NCI-H2029 treated with DMSO at 0.1 percent for 48 hours (cell line): ENCODE measurements around the gene PRDM16.

Experiments used
- DNase-seq: peaks from one replicate; lab custom pipeline; 2025; lab: John Stamatoyannopoulos, UW

Gene PRDM16

DNA sequence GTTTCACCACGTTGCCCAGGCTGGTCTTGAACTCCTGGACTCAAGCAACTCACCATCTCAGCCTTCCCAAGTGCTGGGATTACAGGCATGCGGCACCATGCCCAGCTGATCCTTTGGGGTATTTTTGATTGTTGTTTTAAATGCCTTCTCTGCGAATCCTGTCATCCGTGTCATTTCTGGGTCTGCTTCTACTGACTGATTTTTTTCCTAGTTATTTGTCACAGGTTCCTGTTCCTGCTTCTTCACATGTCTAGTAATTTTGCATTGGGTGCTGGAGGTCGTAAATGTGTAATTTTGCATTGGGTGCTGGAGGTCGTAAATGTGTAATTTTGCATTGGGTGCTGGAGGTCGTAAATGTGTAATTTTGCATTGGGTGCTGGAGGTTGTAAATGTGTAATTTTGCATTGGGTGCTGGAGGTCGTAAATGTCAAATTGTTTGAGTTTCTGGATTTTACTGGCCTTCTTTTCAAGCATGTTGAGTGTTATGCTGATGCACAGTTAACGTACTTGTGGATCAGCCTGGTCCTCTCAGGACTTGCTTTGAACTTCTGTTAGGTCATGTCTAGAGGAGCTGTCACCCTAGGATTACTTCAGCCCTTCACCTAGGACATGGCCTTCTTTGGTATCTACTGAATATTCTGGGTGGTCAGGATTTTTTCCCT, 381.3 kb downstream of the PRDM16 start:
- DNase-seq = no peak

DNA sequence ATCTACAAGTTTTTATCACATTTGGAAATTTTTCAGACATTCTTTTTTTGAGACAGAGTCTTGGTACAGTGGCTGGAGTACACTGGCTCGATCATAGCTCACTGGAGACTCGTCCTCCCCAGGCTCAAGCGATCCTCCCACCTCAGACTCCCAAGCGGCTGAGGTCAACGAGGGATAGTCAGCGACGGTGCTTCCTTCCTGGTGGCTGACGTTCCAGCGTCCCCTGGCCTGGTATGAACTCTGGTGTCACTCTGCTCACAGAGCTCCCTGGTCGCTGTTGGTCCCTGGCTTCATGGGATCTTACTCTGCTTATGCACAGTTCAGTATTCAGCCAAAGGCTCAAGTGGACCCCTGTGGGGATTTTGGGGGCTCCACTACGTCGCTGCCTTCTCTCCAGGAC, 382.0 kb downstream of the PRDM16 start:
- no peak for DNase-seq

DNA sequence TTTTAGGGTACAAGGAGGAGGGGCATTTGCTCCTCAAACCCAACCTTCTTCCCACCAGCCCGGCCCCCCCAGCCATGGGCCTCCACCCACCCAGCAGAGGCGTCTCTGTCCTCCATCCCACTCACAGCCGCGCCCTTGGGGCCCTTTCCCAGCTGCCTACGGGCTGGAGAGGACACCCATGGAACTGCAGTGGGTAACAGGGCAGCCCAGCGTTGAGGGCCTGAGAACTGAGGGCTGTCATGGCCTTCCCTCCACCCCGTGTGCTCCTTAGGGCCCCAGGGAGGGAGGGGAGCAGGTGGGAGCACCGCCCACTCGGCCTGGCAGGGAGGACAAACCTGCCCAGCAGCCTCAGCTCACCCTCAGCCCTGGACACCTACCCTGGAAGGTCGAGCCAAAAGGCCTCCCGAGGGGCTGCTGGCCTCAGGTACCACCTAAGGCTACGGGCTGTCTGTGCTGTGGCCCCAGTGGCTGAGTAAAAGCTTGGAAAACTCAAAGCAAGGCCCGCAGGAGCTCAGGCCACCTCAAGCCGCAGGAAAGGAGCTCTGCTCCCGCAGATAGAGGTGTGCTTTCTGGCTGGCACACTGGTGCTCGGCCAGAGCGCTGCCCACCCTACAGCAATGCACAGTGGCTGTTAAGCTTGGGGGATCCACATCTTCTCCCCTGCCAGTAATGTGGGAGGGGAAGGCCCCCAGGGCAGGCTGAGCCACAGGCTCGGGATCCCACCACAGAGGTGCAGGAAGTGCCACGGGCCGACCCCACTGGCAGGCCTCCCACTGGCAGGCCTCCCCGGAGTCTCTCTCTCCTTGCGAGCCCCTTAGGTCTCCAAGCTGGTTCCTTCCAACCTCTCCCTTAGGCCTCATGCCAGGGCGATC, 383.2 kb downstream of the PRDM16 start:
- DNase-seq = no peak

DNA sequence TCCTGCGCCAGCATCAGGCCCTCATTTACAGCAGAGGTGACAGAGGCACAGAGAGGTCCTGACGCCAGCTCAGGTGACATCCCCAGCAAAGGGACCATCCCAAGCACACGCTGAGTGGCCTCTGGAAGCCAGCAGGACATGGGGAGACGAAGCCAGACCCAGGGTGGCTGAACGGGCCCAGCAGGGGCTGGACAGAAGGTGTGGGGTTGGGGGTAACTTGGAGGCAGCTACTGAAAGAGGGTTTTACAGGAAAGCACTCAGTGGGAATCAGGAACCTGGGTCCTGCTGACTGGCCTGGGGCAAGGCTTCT, 383.8 kb downstream of the PRDM16 start:
- DNase-seq = no peak

DNA sequence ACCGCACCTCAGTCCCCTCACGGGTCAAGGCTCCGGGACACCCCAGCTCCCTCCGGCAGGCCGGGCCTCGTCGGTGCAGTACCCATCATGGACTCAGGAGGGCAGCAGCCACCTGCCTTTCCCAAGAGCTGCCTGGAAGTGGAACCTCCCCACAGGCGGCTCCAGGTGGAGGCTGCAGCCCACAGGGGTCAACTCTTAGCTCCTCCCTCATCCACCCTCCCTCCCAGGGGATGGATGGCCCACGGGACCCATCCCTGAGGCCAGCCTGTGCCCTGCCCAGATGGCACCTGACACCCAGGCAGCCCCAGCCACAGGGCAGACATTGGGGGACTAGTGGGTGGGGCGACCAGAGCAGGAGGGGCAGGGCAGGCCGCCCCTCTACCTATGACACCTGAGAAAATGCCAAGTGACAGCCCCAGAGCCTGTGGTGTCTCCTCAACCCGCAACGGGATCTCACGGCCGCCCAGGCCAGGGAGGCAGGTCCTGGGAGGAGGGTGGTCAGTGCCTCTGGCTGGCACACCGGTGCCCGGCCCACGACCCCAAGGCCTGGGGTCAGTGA, 384.3 kb downstream of the PRDM16 start:
- DNase-seq = no peak

DNA sequence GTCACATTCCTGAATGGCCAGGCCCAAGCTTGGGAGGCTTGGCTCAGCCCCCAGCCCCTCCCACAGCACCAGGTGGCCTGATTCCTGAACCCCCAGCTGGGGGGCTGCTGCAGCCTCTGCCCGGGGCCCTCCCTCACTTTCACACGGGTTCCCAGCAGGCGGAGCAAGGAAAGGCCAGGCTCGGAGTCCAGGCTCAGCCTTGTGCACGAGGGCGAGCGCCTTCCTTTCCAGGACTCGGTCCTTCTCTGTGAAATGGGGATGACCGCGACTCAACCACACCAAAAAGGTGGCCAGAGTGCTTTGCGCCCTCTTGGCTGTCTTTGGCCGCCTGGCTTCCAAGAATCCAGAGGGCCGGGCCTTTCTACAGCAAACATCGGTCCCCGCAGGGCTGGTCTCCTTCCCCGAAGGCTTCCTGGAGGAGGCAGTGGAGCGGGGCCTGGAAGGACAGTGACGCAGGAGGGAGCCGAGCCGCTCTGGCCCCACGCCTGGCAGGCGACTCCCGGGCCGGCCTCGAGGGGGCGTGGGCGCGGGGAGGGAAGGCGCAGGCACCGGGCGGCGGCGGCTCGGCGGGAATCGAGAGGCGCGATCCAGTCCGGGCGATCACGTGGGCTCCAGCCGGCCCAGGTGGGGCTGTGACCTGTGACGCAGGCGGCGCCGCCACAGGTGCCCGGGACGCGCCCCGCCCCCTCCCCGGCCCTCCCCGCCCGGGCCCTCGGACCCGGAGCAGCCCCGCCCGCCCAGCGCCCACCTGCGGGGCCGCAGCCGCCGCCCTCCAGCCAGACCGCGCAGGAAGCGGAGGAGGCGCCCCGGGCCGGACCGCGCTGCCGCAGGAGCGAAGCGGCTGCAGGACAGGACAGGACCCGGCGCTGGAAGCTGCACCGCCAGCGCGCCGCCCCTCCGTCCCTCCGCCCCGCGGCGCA, 385.1 kb downstream of the PRDM16 start, which contains the start of gene ARHGEF16:
TSS of gene ARHGEF16 (plus strand) at position 775 of the 920 bp plus-strand sequence. CDS start 8,420 bp downstream, outside the sequence.
- DNase-seq = no peak

DNA sequence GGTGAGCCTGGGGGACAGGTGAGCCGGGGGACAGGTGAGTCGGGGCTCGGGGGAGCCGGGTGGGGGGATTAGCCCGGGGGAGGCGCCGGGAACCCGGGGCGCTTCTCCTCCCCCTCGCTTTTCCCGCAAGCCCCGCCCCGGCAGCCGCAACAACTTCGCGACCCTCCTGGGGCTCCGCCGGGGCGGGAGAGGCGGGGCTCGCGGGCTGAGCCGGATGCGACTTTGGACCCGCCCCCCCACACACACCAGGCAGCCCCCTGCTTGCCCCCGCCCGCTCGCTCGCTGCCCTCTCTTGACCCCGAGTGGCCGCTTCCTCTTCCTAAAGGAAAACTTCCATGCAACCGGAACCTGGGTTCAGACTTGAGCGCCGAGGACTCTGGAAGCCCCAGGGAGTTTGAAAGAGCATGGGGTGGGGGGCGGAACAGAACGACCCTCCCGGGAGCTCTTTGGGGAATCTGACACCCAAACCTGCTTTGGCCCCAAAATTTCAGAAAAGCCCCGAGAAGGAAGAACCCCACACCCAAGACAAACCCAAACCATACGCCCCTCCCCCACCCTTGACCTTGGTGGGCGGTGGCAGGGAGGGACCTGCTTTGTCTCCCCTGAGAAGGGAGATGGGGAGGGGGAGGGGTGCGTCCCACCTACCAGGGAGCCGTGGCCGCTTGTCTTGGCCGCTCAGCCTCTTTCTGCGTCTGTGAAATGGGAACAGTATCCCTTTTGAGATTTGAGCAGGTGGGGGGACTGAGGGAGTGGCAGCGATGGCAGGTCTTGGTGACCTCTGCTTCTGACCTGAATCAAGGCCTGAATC, 386.0 kb downstream of the PRDM16 start:
- no peak for DNase-seq

DNA sequence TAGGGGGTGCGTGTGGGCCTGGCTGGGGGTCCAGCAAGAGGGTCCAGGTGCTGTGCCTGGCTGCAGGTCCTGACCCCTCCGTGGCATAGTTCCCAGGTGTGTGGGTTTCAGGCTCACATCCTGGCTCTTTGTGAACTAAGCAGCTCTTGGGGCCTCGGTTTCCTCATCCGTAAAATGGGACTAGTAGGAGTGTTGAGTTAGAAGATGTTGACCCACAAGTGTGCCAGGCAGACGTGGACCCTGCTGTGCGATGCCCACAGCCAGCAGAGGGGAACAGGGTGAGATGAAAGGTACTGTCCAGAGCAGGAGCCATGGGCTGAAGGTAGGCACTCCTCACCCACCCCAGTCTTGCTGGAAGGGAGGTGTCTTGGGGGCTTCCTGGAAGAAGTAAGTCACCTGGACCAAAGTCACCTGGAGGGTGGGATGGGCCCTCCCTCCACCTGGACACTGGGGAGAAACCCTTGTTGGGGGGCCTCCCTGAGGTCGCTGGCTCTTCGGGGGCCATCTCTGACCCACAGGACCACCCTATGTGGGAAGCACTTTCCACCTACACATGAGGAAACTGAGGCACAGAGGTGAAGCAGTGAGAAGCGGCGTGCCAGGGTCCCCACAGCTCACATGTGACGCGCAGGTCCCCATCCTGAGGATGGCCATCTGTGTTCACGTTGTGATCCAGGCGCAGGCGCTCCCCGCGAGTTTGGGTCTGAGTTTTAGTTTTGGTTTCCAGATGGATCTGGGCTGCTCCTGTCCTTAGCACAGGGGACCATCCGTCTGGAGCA, 386.9 kb downstream of the PRDM16 start:
- no peak for DNase-seq

DNA sequence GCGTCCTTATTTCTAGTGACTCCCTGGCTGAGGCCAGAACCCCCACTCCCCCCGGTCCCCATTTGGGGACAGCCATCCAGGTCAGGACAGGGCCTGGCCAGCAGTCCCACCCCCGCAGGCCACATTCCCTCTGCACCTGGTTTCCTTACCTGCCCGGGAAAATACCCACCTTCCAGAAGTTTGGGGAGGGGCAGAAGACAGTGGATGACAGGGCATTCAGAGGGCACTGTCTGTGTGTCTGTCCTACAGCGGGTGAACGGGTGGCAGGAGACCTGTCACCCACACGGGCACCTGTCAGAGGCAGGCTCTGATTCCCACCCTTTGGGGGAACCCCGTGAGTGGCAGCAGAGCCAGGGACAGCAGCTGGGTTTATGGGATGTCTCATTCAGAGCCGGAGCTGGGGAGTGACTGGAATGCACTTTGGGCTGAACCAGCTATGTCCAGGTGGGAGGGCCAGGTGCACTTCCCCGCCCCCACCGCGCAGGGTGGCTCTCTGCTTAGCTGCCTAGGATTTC, 387.5 kb downstream of the PRDM16 start:
- DNase-seq = no peak

DNA sequence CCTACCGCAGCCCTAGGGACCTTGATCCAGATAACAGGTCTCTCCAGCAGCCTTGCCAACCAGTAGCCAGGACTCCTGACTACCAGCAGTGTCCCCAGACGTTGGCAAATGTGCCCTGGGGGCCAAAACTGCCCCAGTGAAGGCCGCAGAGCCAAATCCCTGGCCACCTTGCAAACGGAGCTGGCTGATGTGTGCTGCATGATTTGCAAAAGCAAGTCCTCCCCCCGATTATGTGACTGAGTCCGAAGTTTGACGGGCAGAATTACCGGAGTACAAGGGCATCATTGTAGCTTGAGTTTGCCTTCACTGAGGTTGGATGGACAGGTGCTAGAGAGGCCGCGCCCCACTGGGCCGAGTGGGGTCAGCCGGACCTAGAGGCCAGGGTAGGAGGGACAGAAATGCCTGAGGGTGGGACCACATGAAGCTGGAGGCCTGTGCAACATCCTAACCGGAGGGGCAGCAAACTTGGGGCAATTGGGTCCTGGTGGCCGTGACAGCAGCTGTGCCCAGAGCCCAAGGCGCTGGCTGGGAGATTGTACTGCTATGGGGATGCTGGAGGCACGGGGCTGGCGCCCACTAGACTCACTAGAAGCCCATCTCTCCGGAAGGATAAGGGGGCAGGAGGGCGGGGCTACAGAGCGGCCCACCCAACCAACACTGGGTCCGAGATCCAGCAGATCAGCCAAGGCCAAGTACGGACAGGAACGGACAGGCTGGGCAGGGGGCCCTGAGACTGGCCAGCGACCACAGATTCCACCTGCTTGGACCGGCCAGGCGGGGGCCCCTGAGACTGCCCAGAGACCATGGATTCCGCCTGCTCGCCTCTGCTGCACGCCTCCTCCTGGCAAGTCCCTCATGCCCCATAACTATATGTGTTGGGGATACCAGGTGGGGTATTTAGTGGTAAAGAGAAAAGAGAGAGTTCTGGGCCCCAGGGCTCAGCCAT, 388.2 kb downstream of the PRDM16 start:
- DNase-seq = no peak

DNA sequence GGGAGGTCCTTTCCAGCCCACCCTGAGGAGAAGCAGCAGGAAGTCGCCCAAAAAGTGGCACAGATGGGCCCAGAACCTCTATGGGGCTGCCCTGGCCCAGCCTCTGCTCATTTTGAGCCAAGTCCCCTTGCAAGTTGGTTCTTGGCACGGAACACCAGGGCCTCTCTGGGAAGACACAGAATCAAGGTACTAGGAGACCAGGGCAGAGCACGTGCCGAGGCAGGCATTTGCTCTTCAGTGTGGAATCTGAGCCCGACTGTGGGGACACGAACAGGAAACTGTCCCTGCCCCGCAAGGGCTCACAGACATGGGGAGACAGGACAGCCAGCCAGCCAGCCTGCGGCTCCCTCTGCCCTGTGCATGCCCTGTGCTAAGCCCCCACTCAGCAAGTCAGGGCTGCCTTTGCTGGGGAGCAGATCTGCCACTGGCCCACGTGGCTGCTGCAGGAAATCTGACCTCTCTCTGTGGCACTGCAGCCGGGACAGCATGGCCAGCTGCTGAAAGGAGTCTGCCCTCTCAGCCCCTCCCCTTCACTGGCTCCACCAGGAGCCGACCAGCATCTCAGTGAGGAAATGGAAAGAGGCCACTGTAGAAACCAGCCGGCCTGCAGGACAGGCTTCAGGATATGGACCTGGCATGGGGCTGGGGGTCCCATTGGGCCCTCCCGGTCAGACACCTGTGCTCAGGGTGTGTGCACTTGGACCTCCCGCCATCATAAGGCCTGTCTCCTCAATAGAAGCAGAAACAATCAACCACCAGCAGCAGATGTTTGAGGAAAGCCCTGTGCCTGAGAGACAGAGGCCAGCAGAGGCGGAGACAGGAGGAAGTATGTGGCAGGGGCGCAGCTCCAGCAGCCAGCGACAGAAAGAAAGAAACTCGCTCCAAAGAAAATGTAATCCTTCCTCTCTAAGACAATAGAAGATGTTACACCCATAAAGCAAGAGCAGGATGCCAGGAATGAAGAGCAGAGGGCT, 389.2 kb downstream of the PRDM16 start:
- DNase-seq = no peak

DNA sequence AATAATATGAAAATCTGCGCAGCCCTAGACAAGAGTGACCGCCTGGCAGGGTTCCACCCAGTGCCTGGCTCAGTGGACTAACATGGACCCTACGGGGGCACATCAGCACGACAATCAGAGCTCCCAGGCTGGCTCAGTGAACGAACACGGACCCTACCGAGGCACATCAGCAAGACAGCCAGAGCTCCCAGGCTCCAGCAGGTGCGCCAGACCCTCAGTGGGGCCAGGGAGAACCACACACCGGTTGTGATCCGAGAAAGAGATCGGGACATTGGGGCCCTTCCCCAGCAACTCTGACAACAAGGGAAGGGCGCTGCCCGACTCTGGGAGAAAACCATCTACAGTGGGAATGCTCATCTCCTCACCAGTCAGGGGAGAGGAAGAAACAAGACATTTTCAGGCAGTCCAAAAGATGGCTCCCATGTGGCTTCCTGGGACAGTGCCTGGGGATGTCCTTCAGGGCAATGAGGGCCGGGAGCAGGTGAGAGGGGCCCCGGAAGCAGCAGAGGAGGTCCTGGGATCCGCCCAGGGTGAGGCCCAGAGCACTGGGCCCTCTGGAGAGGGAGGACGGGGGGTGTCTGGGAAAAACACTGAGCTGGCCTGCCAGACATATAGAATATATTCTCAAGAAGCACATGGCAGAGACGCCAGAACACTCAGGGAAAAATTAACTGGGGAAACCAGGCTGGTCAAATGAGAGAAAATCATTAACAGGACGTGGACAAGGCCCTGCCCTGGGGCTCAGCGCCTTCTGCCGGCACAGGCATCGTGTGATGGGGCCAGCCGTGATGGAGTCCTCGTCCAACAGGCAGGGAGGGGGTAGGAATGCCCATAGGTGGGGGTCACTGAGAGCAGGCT, 390.3 kb downstream of the PRDM16 start:
- no peak for DNase-seq

DNA sequence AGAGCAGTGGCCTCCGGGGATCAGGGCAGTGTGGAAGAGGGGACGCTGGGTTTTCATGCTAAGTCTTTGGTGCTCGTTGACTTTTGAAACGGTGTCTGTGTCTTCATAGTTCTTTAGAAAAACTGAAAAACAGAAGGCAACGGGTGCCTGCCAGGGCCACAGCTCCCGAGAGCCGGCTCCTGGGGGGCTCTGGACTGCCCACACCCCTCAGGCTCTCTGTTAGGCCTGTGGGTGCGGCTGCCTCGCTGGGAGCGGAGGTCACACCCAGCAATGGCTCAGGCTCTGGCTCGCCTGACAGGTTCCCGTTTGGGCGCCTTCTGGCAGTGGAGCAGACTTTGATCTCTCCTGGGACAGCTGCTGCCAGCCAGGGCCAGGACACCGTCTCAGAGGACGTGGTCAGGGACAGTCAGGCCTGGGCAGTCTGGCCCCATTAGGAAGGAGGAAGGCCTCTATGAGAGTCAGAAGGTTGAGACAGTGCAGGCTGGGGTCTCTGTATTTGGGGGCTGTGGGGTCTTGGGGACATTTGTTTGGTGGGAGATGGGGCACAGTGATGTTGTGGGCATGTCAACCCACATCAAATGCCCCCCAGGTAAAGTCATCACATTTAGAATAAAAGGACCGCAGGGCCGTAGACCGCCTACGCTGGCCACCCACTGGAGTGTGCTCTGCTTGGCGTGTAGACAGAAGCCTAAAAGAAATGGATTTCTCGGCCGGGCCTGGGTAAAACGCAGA, 391.1 kb downstream of the PRDM16 start:
- no peak for DNase-seq

DNA sequence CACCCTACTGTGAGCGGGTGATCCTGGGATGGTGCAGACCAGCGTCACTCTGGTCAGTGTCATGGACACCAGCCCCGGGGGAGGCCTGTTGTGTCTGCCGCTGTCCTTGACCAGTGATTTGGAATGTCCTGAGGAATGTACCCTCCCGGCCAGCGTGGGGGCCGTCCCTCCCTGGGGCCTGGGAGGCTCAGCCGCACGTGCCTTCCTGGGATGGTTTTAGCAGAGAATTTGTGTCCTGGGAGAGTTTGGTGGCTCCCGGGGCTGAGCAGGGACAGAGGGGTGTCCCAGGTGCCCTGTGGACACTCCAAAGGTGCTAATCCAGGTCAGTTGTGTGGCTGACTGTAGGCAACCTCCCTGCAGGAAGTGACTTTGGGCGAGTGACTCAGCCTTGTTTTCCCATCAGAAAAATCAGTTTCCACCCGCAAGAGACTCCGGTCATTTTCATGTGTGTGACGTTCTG, 391.7 kb downstream of the PRDM16 start:
- no peak for DNase-seq

DNA sequence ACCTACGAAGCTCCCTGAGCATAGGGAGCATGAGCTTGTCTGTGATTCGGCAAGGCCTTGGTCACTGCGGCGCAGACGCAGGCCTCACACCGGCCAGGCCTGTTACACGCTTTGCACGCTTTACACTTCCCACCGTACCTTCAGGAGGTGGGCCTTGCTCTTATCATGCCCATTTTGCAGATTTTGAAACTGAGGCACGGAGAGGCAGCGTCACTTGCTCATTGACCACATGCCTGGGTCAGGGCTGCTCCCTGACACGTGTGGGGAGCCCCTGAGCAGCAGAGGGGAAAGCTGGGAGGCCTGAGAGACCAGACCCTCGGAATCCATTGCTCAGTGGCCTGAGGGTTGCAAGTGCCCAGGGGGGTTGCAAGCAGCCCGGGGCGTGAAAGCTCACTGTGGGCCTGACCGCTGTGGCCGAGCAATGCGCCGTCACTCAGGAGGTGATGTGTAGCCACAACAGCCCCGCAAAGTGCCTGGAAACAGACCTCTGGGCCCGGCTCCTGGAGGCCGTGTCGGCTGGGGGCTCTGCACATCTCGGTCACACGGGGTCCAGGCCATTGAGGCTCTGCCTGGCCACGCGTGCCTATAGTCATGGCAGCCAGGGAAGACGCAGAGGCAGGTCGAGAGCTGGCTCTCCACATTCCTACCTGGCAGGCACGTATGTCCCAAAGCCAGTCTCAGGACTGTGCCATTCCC, 392.4 kb downstream of the PRDM16 start:
- DNase-seq = no peak

DNA sequence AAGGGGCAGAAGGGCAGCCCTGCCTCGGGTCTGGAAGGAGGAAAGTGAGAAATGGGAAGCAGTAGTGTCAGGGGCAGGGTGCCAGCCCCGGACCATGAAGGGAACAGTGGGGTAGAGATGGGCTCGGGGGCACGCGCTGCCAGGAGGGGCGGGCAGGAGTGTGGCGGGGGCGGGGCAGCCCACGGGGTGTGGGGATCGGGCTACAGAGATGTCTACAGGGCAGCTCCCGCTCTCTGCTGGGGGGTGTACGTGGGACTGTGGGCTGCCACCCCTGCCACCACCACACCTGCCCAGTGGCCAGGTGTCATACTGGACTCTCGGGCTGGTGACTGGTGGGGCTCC, 392.9 kb downstream of the PRDM16 start:
- DNase-seq = no peak
